Loucy (cell line): Measurements from ENCODE around the gene VWA5B2.

Experiments
- EZH2phosphoT487 ChIP-seq: fragments of 200-600 bp; IDR thresholded peaks from 2 replicates; pipeline ENCODE4 v1.6.1; 2018; ENCODE audit warnings: antibody characterized with exemption, mild to moderate bottlenecking, moderate library complexity, borderline replicate concordance
- TF ChIP-seq, protein P1 (sequence below): fragments of 200-600 bp; sonication (generic); conservative IDR thresholded peaks from 2 replicates; pipeline ENCODE4 v1.5.1; 2014; ENCODE audit warnings: mild to moderate bottlenecking, antibody characterized with exemption, low read length

- TF ChIP-seq, protein P1, sequence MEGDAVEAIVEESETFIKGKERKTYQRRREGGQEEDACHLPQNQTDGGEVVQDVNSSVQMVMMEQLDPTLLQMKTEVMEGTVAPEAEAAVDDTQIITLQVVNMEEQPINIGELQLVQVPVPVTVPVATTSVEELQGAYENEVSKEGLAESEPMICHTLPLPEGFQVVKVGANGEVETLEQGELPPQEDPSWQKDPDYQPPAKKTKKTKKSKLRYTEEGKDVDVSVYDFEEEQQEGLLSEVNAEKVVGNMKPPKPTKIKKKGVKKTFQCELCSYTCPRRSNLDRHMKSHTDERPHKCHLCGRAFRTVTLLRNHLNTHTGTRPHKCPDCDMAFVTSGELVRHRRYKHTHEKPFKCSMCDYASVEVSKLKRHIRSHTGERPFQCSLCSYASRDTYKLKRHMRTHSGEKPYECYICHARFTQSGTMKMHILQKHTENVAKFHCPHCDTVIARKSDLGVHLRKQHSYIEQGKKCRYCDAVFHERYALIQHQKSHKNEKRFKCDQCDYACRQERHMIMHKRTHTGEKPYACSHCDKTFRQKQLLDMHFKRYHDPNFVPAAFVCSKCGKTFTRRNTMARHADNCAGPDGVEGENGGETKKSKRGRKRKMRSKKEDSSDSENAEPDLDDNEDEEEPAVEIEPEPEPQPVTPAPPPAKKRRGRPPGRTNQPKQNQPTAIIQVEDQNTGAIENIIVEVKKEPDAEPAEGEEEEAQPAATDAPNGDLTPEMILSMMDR, result no peak
- no peak for TF ChIP-seq EZH2phosphoT487
Observed at GRCh38 chr3:184275961-184276910, 46.9 kb downstream of the VWA5B2 start, which contains the start of gene ECE2.
